Fibroblast of skin of left quadriceps (primary cell): ENCODE results near the gene MON1A.
A peak's percentile ranks its signal among the peaks of the same experiment; 100 is the strongest.
"Not testable (repeated sequence)": the region's sequence is repeated elsewhere in the genome, so short reads cannot be mapped to it uniquely, and the experiment has no call there.

ENCODE experiments used
- DNase-seq, 2 experiments: peaks; one replicate each; pipeline ENCODE4 v3.0.0-alpha.2; 2013; ENCODE audit warnings: low read depth in 2 of 2

MON1A gene

GRCh38 chr3:49929291-49930167 lies at the start of gene MON1A:
Gene MON1A (minus strand): TSS chr3:49929811. CDS start chr3:49913346, 16,465 bp downstream.
- DNase-seq, result peak; percentile 63 to 75

GRCh38 chr3:49976942-49977341 lies 47.3 kb upstream of the MON1A start:
- DNase-seq, result no peak

- no peak for DNase-seq
Observed at GRCh38 chr3:49972656-49973055, 43.0 kb upstream of the MON1A start.

- DNase-seq, result no peak
Observed at GRCh38 chr3:49968346-49968745, 38.7 kb upstream of the MON1A start.

- no peak for DNase-seq
Observed at GRCh38 chr3:49967291-49967690, 37.7 kb upstream of the MON1A start.

- DNase-seq, result no peak
Observed at GRCh38 chr3:49966233-49966942, 36.8 kb upstream of the MON1A start.

- no peak for DNase-seq
Observed at GRCh38 chr3:49955636-49956035, 26.0 kb upstream of the MON1A start.

- DNase-seq, result no peak
Observed at GRCh38 chr3:49952924-49953323, 23.3 kb upstream of the MON1A start.

- DNase-seq, result no peak
Observed at GRCh38 chr3:49942651-49943050, 13.0 kb upstream of the MON1A start.

GRCh38 chr3:49940667-49941249 lies 11.1 kb upstream of the MON1A start:
- DNase-seq, result no peak

GRCh38 chr3:49939858-49940666 lies 10.5 kb upstream of the MON1A start, which contains the start of gene RBM6:
Gene RBM6 (plus strand): TSS chr3:49940150. CDS start chr3:49962642, 22,492 bp downstream.
- peak; percentile 90 for DNase-seq

GRCh38 chr3:49937090-49937489 lies 7.5 kb upstream of the MON1A start:
- no peak for DNase-seq

- DNase-seq, result not testable (repeated sequence)
Observed at GRCh38 chr3:49932281-49932680, 2.7 kb upstream of the MON1A start.

- DNase-seq, result no peak
Observed at GRCh38 chr3:49930922-49931321, 1.3 kb upstream of the MON1A start.

- DNase-seq, result no peak
Observed at GRCh38 chr3:49930168-49930690, 618 bp upstream of the MON1A start.

GRCh38 chr3:49928481-49929017 lies 1.1 kb downstream of the MON1A start:
- no peak for DNase-seq

- DNase-seq, result no peak
Observed at GRCh38 chr3:49927798-49928197, 1.8 kb downstream of the MON1A start.

GRCh38 chr3:49926117-49926728 lies 3.4 kb downstream of the MON1A start:
- DNase-seq, result no peak

- DNase-seq, result no peak
Observed at GRCh38 chr3:49925485-49925884, 4.1 kb downstream of the MON1A start.

- DNase-seq, result peak in 1 of 2 experiments; percentile 8
Observed at GRCh38 chr3:49924683-49925082, 4.9 kb downstream of the MON1A start.
